ENCODE data around the gene TMEM200A. TPM values are rescaled to one million over a fixed set of nuclear protein-coding genes. Genes with fewer than 3 reads are reported as not detected.

Gene TMEM200A
- total and polyA plus RNA-seq, 2 donors (not counting 3 experiments of a cell fraction or from before 2014, with no cell fraction given) = 0.58 to 0.75 TPM

DNA sequence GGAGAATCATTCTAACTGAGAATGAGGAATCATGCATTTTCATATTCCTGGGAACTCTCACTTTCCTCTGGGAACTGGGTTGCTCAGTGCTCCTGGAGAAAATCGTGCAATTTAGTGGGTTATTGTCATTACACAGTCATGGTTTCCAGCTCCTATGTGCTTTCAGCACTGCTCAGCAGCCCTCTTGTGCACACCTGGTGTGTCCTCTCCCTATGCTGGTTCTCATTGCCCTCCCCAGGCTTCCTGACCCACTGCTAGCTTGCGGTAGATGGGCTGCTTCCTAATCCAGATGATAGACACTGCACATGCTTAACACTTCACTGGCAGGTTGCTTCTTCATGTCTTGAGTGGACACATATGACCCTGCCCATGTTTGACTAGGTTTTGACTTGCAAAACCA, 39.7 kb downstream of the TMEM200A start:
- FAIRE-seq (no peak), DNase-seq (ENCODE audit: low read depth, low spot score) (no peak)
- dilution Hi-C loops (cut with MboI; ENCODE audit: extremely low pct_ligation_motif_present, low sequenced_read_pairs) = no loop called here
- ChIA-PET POLR2A (no interaction called here), CTCF (interaction anchor here (0.8 to 1.3 kb wide), 2 partner anchors 11 to 293 kb away, joined by 4 read pairs; no protein-coding TSS in a partner anchor)
- no peaks in the 10 kb centered on the region for H3K9me3 ChIP-seq (replicated peaks; ENCODE audit: control insufficient read depth, insufficient read depth, low read length)
- no TSS peak for BruUV-seq (replicated peaks)
- H3K27me3 ChIP-seq (ENCODE audit: control insufficient read depth in 2 of 2, insufficient read depth in 2 of 2, low read length in 2 of 2) = no peaks in the 10 kb centered on the region
- TF ChIP-seq FOS (IDR thresholded peaks at IDR 0.05; ENCODE audit: borderline replicate concordance, insufficient read depth, low read length) (no peak), POLR2AphosphoS5 (IDR thresholded peaks at IDR 0.05; ENCODE audit: insufficient read depth, low read depth, low read length) (no peak), GATA2 (IDR thresholded peaks at IDR 0.05; ENCODE audit: insufficient read depth, insufficient read length, low read depth, low read length) (no peak), POLR2A (IDR thresholded peaks at IDR 0.05; ENCODE audit: low read depth, low read length) (no peak), JUN (IDR thresholded peaks at IDR 0.05; ENCODE audit: borderline replicate concordance, insufficient read depth, insufficient read length, low read depth) (no peak), MYC (IDR thresholded peaks at IDR 0.05; ENCODE audit: low read depth, low read length) (no peak), EZH2 (IDR thresholded peaks at IDR 0.05; ENCODE audit: borderline replicate concordance, low read depth, low read length, severe bottlenecking) (no peak)
- TF ChIP-seq, protein P1, sequence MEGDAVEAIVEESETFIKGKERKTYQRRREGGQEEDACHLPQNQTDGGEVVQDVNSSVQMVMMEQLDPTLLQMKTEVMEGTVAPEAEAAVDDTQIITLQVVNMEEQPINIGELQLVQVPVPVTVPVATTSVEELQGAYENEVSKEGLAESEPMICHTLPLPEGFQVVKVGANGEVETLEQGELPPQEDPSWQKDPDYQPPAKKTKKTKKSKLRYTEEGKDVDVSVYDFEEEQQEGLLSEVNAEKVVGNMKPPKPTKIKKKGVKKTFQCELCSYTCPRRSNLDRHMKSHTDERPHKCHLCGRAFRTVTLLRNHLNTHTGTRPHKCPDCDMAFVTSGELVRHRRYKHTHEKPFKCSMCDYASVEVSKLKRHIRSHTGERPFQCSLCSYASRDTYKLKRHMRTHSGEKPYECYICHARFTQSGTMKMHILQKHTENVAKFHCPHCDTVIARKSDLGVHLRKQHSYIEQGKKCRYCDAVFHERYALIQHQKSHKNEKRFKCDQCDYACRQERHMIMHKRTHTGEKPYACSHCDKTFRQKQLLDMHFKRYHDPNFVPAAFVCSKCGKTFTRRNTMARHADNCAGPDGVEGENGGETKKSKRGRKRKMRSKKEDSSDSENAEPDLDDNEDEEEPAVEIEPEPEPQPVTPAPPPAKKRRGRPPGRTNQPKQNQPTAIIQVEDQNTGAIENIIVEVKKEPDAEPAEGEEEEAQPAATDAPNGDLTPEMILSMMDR (IDR thresholded peaks at IDR 0.05; ENCODE audit: extremely low read depth in 1 of 2, insufficient read depth in 1 of 2, low read depth in 1 of 2, low read length in 2 of 2) = no peak
- TF ChIP-seq, protein P2, sequence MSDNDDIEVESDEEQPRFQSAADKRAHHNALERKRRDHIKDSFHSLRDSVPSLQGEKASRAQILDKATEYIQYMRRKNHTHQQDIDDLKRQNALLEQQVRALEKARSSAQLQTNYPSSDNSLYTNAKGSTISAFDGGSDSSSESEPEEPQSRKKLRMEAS (IDR thresholded peaks at IDR 0.05; ENCODE audit: insufficient read depth, insufficient read length) = no peak
- no peak overlapping the region for H3K4me2 ChIP-seq (ENCODE audit: insufficient read depth, low read length)
- H3K9ac ChIP-seq (replicated peaks; ENCODE audit: extremely low read depth, insufficient read depth, low read length) = no peak overlapping the region
- no peaks in the 10 kb centered on the region for H3K4me1 ChIP-seq (ENCODE audit: control insufficient read depth, extremely low read depth, insufficient read depth, low read length)
- intact Hi-C loops (cut with micrococcal nuclease) = no loop called here
- H3K27ac ChIP-seq (ENCODE audit: insufficient read depth, low read depth, low read length) = no peak overlapping the region
- H3K36me3 ChIP-seq (ENCODE audit: control insufficient read depth in 2 of 2, extremely low read depth in 1 of 2, insufficient read depth in 2 of 2, low read length in 2 of 2) = no peaks in the 10 kb centered on the region
- no peak overlapping the region for H2AFZ ChIP-seq (ENCODE audit: low read depth, low read length)
- H3K4me3 ChIP-seq (replicated peaks in 1 of 3; ENCODE audit: insufficient read depth in 1 of 3, low read depth in 1 of 3, low read length in 3 of 3) = no peak overlapping the region
- no peaks in the 10 kb centered on the region for H3K9me1 ChIP-seq (replicated peaks; ENCODE audit: control insufficient read depth, extremely low read depth, insufficient read depth, low read length)
- H3K79me2 ChIP-seq (ENCODE audit: control insufficient read depth, insufficient read depth, low read length) = no peaks in the 10 kb centered on the region
- H4K20me1 ChIP-seq (replicated peaks; ENCODE audit: control insufficient read depth, extremely low read depth, insufficient read depth, low read length) = no peaks in the 10 kb centered on the region

All from endothelial cell of umbilical vein (primary cell).